ENCODE results near the gene GLB1L.

DNA sequence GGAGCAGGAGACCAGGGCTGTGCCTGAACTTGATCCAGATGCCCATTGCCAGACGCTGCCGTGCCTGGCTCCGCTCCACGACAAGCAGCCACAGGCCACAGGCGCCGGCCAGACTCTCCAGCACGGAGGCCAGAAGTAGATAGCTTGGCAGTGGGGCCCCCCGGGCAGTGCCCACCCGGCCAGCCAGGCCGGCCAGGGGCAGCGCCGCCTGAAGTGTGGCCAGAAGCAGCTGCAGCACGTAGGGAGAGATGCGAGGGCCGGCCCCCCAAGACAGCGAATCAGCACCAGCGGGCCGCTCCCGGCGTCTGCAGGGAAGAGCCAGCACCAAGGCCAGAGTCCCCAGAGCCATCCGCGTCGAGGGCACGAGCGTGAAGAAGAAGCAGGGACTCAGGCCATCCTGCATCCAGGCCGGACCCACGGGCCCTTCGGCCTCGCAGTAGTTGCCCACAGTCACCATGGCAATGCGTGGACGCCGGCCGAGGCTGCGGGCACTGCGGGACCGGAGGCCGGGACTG, 27.0 kb downstream of the GLB1L start:
- TF ChIP-seq, protein P1, sequence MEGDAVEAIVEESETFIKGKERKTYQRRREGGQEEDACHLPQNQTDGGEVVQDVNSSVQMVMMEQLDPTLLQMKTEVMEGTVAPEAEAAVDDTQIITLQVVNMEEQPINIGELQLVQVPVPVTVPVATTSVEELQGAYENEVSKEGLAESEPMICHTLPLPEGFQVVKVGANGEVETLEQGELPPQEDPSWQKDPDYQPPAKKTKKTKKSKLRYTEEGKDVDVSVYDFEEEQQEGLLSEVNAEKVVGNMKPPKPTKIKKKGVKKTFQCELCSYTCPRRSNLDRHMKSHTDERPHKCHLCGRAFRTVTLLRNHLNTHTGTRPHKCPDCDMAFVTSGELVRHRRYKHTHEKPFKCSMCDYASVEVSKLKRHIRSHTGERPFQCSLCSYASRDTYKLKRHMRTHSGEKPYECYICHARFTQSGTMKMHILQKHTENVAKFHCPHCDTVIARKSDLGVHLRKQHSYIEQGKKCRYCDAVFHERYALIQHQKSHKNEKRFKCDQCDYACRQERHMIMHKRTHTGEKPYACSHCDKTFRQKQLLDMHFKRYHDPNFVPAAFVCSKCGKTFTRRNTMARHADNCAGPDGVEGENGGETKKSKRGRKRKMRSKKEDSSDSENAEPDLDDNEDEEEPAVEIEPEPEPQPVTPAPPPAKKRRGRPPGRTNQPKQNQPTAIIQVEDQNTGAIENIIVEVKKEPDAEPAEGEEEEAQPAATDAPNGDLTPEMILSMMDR (IDR thresholded peaks at IDR 0.05), result no peak
- TF ChIP-seq EP300 (IDR thresholded peaks at IDR 0.05), result peak in 1 of 4 donors; percentile 12
- TF ChIP-seq POLR2A (IDR thresholded peaks at IDR 0.05), result peak in 1 of 2 donors; percentile 34
- TF ChIP-seq POLR2AphosphoS5 (IDR thresholded peaks at IDR 0.05), result peak in 2 of 4 donors; percentile 22 to 56

All from sigmoid colon (tissue), 4 donors.